Stimulated activated CD4-positive, alpha-beta T cell treated with anti-CD3 and anti-CD28 coated beads, TNF-alpha, amount 100 ng/mL, for 1 hour (primary cell): ENCODE measurements around the gene BBS4.
"Not testable (repeated sequence)": the region's sequence is repeated elsewhere in the genome, so short reads cannot be mapped to it uniquely, and the experiment has no call there.

Experiments
- DNase-seq, 3 donors: peaks; one replicate each; pipeline ENCODE4 v3.0.0-alpha.2; 2020; ENCODE audit warnings: low read depth in 3 of 3, low spot score in 1 of 3

The BBS4 gene

GRCh38 chr15:72685925-72686794 is at the start of gene BBS4, which contains the start of gene HIGD2B:
TSS of gene BBS4 (plus strand) at chr15:72686207. CDS start at chr15:72686228, 21 bp downstream.
TSS of gene HIGD2B (minus strand) at chr15:72686182. CDS start at chr15:72676374, 9,808 bp downstream.
- peak; percentile 41 to 68 (median 63) for DNase-seq

DNA sequence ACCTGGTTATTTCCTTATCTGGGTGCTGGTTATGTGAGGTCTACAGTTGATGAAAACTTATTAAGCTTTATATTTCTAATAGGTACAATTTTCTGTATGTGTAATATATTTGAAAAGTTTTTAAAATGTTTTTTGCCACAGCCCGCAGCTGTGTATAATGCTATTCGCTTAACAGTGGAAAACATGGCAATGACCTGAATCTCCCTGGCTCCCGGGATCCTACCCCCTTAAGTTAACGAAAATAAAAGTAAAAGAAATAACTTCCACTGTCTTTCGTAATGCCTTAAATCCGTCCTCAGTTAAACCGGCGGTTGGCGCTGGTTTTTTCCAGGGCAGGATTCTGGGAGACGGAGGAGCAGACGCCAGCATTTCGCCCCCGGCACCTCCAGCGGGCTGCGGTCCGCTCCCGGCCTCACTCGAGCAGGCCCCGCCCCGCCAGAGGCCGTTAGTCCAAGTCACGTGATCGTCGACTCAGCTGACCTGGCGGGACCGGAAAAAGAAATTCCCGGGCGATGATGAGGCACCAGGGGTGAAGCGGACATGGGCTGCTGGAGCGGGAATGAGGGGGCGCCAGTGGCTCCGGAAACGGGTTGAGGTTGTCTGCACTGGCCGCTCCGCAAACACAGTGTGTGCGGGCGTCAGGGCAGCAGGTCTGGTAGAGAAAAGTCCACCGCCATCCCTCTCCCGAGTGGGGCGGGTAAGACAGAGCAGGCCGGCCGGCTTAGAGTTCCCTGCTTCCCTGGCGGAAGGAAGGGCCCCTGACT is 49.3 kb upstream of the BBS4 start:
- peak in 1 of 3 donors; percentile 43 for DNase-seq

GRCh38 chr15:72639759-72640483 is 46.1 kb upstream of the BBS4 start:
- not testable (repeated sequence) for DNase-seq

- DNase-seq, result not testable (repeated sequence)
Observed at GRCh38 chr15:72642271-72642670, 43.7 kb upstream of the BBS4 start.

DNA sequence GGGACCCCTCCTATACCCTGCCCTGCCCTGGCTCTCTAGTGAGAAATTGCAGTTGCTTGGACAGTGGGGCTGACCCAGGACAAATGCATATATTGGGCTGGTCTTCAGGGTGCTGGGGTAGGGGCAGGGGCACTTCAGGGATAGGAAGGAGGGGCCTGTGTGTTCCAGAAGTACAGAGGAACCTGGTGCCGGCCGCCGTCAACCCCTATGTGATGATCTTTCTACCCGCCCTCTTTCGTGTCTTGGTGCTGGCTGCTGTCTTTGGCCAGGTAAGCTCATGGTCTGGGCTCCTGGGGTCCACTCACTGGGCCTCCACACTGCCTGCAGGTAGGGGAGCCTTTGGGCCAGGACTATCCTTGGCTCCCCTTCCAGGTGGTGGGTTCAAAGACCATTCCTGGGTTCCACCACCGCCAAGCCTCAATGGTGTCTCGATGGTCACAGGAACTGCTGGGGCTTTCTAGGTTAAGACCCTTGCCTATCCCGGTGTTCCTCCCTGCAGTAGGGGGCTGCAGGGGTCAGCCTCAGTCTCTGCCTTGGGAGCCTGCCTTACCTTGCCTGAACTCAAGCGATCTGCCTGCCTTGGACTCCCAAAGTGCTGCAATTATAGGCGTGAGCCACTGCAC is 37.3 kb upstream of the BBS4 start:
- not testable (repeated sequence) for DNase-seq

GRCh38 chr15:72654397-72654796 is 31.6 kb upstream of the BBS4 start, which contains the start of gene GOLGA6B:
TSS of gene GOLGA6B (plus strand) at chr15:72654697. CDS start at chr15:72654738, 41 bp downstream.
- not testable (repeated sequence) for DNase-seq

GRCh38 chr15:72656014-72656413 is 30.0 kb upstream of the BBS4 start:
- DNase-seq, result not testable (repeated sequence)

DNA sequence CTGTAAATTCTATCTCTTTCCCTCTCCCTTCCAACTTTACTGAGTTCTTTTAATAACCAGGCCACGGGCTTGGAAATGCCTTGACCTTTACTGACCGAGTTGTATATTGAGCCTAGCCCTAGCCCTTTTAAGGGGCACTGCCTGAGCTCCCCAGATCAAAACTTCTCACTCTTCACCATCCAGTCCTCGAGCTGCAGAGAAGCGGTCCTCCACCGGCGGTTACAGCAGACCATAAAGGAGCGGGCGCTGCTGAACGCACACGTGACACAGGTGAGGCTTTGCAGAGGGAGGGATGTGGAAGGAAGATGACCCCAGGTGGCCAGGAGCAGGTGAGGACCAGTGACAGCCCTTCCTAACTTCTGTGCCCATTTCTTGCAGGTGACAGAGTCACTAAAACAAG is 24.9 kb upstream of the BBS4 start:
- not testable (repeated sequence) for DNase-seq

- not testable (repeated sequence) for DNase-seq
Observed at GRCh38 chr15:72663931-72664330, 22.1 kb upstream of the BBS4 start.

DNA sequence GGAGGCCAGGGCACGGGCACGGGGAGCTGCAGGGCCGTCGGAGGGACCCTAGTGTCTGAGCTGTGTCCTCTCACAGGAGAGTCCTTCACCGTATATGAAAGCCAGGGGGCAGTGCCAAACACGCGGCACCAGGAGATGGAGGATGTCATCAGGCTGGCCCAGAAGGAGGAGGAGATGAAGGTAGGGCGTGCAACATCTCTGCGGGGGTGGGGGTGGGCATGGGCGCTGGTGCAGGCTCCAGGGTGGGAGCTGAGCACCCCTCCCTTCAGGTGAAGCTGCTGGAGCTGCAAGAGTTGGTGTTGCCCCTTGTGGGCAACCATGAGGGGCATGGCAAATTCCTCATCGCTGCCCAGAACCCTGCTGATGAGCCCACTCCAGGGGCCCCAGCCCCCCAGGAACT is 20.3 kb upstream of the BBS4 start:
- not testable (repeated sequence) for DNase-seq

DNA sequence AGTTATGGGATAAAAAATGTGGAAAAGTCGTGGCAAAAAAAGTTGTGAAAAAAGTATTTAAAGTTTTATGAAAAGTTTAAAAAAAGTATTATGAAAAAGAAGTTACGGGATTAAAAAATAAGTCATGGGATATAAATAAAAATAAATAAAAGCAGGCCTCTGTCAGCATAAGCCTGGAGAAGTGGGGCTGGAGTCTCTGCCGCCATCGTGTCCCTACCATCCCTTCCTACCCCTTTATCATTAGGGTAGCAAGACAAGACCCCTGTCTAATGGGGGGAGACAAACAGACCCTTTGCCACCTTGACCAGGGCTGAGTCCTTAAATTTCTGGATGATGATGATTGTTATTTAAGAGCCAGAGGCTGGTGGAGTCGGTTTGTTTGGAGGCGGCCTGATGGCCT is 16.2 kb upstream of the BBS4 start:
- DNase-seq, result not testable (repeated sequence)

- DNase-seq, result peak in 2 of 3 donors; percentile 24 to 57
Observed at GRCh38 chr15:72670656-72671352, 15.2 kb upstream of the BBS4 start.

DNA sequence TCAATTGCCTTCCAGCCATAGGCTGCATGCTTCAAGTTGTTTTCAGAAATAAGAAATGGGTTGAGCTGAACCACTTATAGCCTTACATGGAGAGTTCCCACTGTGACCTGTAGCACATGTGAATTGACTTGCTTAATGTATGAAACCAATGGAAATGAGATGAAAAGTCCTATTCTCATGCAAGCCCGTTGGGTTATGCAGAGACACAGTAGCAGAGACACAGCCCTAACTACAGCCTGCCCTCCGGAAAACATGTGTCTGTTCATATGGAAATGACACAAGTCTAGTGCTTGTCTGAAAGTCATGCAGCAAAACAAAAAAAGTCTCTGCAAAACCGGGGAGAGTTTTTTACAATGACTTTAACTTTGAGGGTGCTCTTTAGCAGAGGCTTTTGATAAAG is 14.5 kb upstream of the BBS4 start:
- DNase-seq, result no peak

GRCh38 chr15:72676838-72677237 is 9.2 kb upstream of the BBS4 start:
- DNase-seq, result no peak

DNA sequence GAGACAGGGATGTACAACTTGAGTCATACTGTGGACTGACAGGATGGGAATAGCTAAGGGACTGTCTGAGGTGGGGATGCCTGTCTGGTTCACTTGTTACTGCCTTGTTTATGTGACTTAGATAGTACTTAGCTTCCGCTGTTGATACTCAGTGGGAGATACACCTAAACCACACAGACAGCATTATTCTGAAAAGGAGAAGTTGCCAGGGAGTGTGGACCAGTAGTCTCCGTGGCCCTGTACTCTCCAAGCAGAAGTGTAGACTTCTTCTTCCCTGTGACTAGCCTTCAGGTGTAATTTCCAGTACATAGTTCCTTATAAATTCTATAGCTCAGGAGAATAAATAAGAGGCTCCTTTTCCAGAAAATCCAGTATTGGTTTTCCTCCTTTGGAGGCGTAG is 5.1 kb upstream of the BBS4 start:
- no peak for DNase-seq

DNA sequence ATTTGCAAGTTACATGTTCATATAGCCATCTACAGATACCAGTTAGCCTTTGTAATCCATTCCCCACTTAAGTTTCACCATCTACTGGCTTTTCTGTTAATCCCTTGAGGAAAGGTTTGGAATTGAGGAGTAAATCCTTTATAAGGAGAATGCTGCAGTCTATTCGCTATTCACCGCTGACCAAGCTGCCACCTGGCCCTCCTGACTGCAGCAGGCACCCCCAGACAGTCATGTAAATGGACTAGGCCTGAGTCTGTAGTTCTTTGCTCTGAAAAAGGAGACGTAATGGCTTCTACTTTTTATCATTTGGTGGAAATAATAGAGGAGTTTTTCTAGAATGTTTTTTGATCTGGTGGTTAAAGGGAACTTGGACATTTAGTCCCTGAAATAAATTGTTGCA is 3.2 kb upstream of the BBS4 start:
- DNase-seq, result no peak

- no peak for DNase-seq
Observed at GRCh38 chr15:72685301-72685924, 594 bp upstream of the BBS4 start.

DNA sequence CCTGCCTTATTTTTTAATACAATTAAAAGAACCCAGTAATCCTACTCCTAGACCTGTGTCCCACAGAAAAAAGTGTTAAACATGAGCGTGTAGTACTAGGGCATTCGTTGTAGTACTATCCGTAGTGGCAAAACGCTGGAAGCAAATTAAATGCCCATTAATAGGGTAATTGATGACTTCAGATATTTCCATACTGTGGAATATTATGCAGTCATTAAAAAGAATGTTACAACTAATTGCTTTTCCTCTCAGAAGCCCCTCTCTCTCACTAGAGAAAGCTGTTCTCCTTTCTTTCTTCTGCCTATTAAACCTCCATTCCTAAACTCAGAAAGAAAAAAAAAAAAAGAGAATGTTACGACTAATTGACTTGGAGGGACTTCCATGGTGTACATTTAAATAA is 2.7 kb downstream of the BBS4 start:
- no peak for DNase-seq

- DNase-seq, result no peak
Observed at GRCh38 chr15:72690938-72691337, 4.9 kb downstream of the BBS4 start.

GRCh38 chr15:72698938-72699337 is 12.9 kb downstream of the BBS4 start:
- no peak for DNase-seq
